Measurements from ENCODE around the gene UBTD1.
"Not testable (repeated sequence)": the region's sequence is repeated elsewhere in the genome, so short reads cannot be mapped to it uniquely, and the experiment has no call there.

GRCh38 chr10:97468781-97469180 lies 29.9 kb upstream of the UBTD1 start:
- not testable (repeated sequence) for TF ChIP-seq CTCF (IDR thresholded peaks at IDR 0.05); ZFX (IDR thresholded peaks at IDR 0.05; ENCODE audit: borderline replicate concordance)

All from 22Rv1 (cell line).